Measurements from ENCODE around the gene STX5.
"Not testable (repeated sequence)": the region's sequence is repeated elsewhere in the genome, so short reads cannot be mapped to it uniquely, and the experiment has no call there.

The STX5 gene

GRCh38 chr11:62830904-62831519 lies 839 bp downstream of the STX5 start:
- DNase-seq (ENCODE audit: low read depth) = no peak

- DNase-seq (ENCODE audit: low read depth) = not testable (repeated sequence)
These were observed 3.7 kb downstream of the STX5 start for GRCh38 chr11:62828130-62828529.

DNA sequence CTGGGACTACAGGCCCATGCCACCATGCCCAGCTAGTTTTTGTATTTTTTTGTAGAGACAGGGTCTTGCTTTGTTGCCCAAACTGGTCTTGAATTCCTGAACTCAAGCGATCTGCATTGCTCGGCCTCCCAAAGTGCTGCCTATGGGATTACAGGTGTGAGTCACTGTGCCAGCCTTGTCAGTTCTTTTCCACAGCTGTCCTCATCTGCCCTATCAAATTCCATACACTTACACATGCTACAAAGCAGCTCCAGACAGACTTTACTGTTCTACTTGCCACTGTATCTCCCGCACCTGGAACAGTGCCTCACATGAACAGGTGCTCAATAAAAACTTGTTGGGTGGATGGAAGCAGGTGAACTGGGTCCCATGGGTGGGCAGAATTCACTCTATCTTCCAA lies 8.2 kb downstream of the STX5 start:
- DNase-seq (ENCODE audit: low read depth) = no peak

DNA sequence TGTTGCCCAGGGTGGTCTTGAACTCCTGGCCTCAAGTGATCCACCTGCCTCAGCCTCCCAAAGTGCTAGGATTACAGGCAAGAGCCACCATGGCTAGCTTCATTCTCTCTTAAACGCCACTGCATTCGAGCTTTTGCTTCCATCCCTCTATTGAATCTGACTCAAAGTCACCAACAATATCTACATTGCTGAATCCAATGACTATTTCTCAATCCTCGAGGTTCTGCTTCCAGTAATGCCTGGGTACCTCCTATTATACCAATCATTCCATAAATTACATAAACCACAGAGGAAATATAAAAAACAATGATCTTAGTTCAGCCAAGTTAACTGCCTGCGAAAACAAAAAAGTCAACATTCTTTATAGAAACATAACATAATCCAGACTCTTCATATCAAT lies 14.7 kb downstream of the STX5 start:
- DNase-seq (ENCODE audit: low read depth) = no peak

DNA sequence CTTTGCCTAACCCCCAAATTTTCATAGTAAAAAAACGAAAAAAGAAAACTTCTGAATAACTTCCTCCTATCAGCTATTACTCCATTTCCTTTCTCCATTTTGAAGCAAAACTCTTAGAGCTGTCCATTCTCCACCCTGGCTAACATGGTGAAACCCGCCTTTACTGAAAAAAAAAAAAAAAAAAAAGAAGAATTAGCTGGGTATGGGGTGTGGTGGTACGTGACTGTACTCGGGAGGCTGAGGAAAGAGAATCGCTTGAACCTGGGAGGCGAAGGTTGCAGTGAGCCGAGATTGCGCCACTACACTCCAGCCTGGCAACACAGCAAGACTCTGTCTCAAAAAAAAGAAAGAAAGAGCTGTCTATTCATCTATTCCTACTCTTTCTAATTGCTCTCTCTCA lies 15.3 kb downstream of the STX5 start:
- no peak for DNase-seq (ENCODE audit: low read depth)

DNA sequence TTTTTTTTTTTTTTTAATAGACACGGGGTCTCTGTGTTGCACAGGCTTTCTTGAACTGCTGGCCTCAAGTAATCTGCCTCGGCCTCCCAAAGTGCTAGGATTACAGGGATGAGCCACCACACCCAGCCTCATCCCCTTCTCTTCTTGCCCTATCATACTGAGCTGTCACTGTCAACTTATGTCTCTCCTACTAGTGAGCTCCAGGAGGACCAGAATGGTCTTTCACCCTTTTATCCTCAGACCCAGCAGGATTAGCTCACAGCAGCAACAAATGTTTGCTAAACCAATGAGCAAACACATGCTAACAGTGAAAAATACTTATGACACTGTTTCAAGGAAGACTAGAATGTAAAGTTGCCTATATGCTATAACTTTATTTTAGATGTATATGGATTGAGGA lies 20.2 kb downstream of the STX5 start:
- no peak for DNase-seq (ENCODE audit: low read depth)

GRCh38 chr11:62810748-62811147 lies 21.1 kb downstream of the STX5 start:
- no peak for DNase-seq (ENCODE audit: low read depth)

GRCh38 chr11:62806611-62807121 lies 25.2 kb downstream of the STX5 start:
- DNase-seq (ENCODE audit: low read depth) = no peak

DNA sequence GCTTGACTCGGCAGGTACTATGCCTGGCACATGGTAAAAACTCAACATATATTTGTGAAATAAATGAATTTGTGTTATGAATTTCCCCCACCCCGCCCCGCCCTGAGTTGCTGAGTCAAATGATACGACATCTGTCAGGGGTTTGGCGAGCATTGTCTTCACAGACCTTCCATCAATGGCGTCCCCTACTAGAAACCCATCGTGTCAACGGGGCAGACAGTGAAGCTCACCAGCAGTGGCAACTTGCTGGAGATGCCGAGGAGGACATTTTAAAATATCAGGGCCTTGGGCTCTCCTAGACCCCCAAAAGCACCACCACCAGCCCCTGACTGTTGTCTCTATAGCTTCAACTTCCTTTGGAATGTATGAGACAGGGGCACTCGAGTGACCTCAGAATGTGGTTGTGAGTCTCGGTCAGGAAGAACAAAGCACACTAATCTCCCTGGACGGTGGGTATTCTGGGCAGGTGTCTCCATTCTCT lies 25.9 kb downstream of the STX5 start:
- DNase-seq (ENCODE audit: low read depth) = no peak

GRCh38 chr11:62805076-62805892 lies 26.6 kb downstream of the STX5 start, which contains the start of gene NXF1:
Gene NXF1, minus strand, starts transcription at chr11:62805440. Its CDS starts 84 bp downstream, at chr11:62805356.
- DNase-seq (ENCODE audit: low read depth) = peak; percentile 93

- no peak for DNase-seq (ENCODE audit: low read depth)
These were observed 27.4 kb downstream of the STX5 start for GRCh38 chr11:62804310-62805075.

DNA sequence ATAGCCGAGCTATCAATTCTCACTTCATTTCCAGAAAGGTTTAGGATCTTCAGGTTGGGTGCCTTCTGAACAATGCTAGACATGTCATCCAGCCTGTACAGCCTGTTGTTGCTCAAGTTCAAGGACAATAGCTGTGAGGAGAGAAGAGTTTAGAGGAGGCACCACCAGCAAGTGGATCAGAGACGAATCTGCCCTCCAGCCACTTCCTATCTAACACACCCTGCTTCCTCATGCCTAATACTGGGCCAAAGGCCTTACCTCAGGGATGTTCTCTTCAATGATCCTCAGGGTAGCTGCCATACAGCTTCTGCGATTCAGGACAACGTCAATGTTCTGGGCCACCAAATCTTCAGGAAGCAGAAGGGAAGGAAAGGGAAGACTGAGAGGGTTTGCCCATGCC lies 30.8 kb downstream of the STX5 start:
- no peak for DNase-seq (ENCODE audit: low read depth)

- DNase-seq (ENCODE audit: low read depth) = no peak
These were observed 32.4 kb downstream of the STX5 start for GRCh38 chr11:62799486-62799885.

- no peak for DNase-seq (ENCODE audit: low read depth)
These were observed 35.6 kb downstream of the STX5 start for GRCh38 chr11:62796281-62796680.

- no peak for DNase-seq (ENCODE audit: low read depth)
These were observed 37.6 kb downstream of the STX5 start for GRCh38 chr11:62794201-62794775.

DNA sequence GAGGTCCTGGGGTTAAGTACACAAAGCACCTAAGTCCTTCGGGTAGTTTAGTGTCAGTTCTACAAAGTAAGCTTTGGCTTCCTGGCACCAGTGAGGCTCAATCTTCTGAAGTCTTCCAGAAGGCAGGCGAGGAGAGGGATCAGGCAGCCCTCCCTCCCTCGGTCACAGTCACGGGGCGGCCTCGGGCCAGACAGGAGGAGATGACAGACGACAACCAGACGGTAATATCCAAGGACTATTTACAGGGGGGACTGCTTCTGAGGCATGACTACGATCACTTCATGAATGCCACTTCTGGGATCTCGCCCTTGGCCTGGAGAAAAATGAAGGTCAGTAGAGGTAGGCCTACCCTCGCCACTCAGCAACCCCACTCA lies 39.7 kb downstream of the STX5 start:
- DNase-seq (ENCODE audit: low read depth) = no peak

DNA sequence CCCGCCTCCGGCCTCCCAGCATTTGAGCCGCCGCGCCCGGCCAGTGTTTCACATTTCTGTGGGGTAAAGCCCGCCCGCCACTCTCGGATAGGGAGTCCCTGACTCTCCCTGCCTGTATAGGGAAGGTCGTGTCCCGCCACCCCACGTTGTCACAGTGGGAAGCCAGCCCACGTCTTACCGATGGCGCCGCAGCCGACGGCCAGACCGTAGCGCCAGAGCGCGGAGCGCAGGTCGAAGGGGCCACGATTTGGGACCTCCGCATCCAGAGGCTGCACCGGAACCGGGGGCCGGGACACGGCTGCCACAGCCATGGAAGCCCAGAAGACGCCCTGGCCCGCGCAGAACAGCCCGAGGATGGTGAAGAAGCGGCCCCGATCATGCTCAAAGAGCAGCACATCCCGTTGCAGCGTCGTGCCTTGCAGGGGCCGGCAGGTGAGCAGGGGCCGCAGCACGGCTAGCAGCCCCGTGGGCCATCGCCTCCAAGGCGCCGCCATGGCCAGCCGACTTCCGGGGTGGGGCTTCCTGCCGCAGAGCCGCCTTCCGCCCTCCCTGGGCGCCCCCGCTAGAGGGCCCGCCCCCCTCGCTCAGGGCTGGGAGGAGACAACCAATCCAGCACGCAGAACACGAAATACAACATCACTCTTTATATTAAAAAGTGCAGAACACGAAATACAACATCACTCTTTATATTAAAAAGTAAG lies 40.2 kb downstream of the STX5 start, which contains the start of gene TMEM223:
TSS of gene TMEM223 (minus strand) at position 506 of the 701 bp plus-strand sequence. CDS start at position 494, 12 bp downstream.
- peak; percentile 88 for DNase-seq (ENCODE audit: low read depth)

- DNase-seq (ENCODE audit: low read depth) = no peak
These were observed 42.3 kb downstream of the STX5 start for GRCh38 chr11:62789576-62789975.

GRCh38 chr11:62788991-62789390 lies 42.9 kb downstream of the STX5 start:
- no peak for DNase-seq (ENCODE audit: low read depth)

GRCh38 chr11:62787005-62787759 lies 44.7 kb downstream of the STX5 start, which contains the start of gene TMEM179B:
Gene TMEM179B, plus strand, starts transcription at chr11:62787402. Its CDS starts 30 bp downstream, at chr11:62787432.
- DNase-seq (ENCODE audit: low read depth) = peak; percentile 95
